GM19467 (cell line): ENCODE measurements around the gene PRPF40B.

Source experiments
- ATAC-seq: cut with Tn5 transposase; IDR thresholded peaks from one replicate; pipeline ENCODE4 v1.9.1; 2021; ENCODE audit warnings: mild to moderate bottlenecking, moderate library complexity; ENCODE audit not compliant: unreplicated experiment

Gene PRPF40B

GRCh38 chr12:49635036-49635435 is 11.7 kb downstream of the PRPF40B start:
- ATAC-seq, result no peak

GRCh38 chr12:49635656-49636055 is 12.3 kb downstream of the PRPF40B start:
- ATAC-seq, result no peak

- no peak for ATAC-seq
Measured at GRCh38 chr12:49636574-49636973, 13.2 kb downstream of the PRPF40B start.

- no peak for ATAC-seq
Measured at GRCh38 chr12:49636979-49637755, 13.8 kb downstream of the PRPF40B start.

- no peak for ATAC-seq
Measured at GRCh38 chr12:49641748-49642369, 18.5 kb downstream of the PRPF40B start.

- ATAC-seq, result no peak
Measured at GRCh38 chr12:49642370-49642802, 19.0 kb downstream of the PRPF40B start.

GRCh38 chr12:49643135-49643534 is 19.8 kb downstream of the PRPF40B start:
- ATAC-seq, result no peak

GRCh38 chr12:49643961-49644619 is 20.7 kb downstream of the PRPF40B start:
- no peak for ATAC-seq

GRCh38 chr12:49644620-49644994 is 21.2 kb downstream of the PRPF40B start:
- no peak for ATAC-seq

- no peak for ATAC-seq
Measured at GRCh38 chr12:49645146-49646039, 22.0 kb downstream of the PRPF40B start.

- no peak for ATAC-seq
Measured at GRCh38 chr12:49646331-49646830, 23.0 kb downstream of the PRPF40B start.

GRCh38 chr12:49646871-49647654 is 23.7 kb downstream of the PRPF40B start:
- no peak for ATAC-seq

- ATAC-seq, result no peak
Measured at GRCh38 chr12:49647827-49648711, 24.7 kb downstream of the PRPF40B start.

GRCh38 chr12:49648712-49649003 is 25.3 kb downstream of the PRPF40B start:
- ATAC-seq, result no peak

- ATAC-seq, result no peak
Measured at GRCh38 chr12:49649445-49649844, 26.1 kb downstream of the PRPF40B start.

- no peak for ATAC-seq
Measured at GRCh38 chr12:49649892-49650291, 26.5 kb downstream of the PRPF40B start.

- no peak for ATAC-seq
Measured at GRCh38 chr12:49651855-49652254, 28.5 kb downstream of the PRPF40B start.

GRCh38 chr12:49652921-49653520 is 29.7 kb downstream of the PRPF40B start:
- no peak for ATAC-seq

GRCh38 chr12:49654715-49655114 is 31.4 kb downstream of the PRPF40B start:
- no peak for ATAC-seq
